HEK293 (cell line): ENCODE measurements around the gene PTH2.
A peak's percentile ranks its signal among the peaks of the same experiment; 100 is the strongest.

Source experiments
- CTCF ChIA-PET: fragments of 350-600 bp; formaldehyde crosslinking; extraction: SDS; loops from one replicate; lab custom pipeline; 2021; ENCODE audit warnings: antibody characterized with exemption; lab: Yijun Ruan, JAX
- POLR2A ChIA-PET: fragments of 300-600 bp; formaldehyde crosslinking; extraction: SDS; loops from one replicate; lab custom pipeline; 2020; ENCODE audit warnings: antibody characterized with exemption, inconsistent platforms; lab: Yijun Ruan, JAX
- H3K27ac ChIP-seq: fragments of 200-500 bp; sonication (Bioruptor generic); 2 replicates; pipeline ENCODE4 v1.5.1; 2014; ENCODE audit warnings: low read depth, low read length, control low read depth, inconsistent platforms; ENCODE audit errors: extremely low read depth
- H3K36me3 ChIP-seq, 2 experiments: fragments of 200-500 bp in 1 of 2; sonication (Bioruptor generic) in 1 of 2; 1 replicate in 1 of 2; 2 replicates in 1 of 2; pipeline ENCODE4 v1.5.1; 2014 to 2017; ENCODE audit warnings: inconsistent platforms in 2 of 2, low read length in 2 of 2; ENCODE audit not compliant: control insufficient read depth in 2 of 2, insufficient read depth in 1 of 2
- H3K4me1 ChIP-seq: fragments of 200-500 bp; sonication (Bioruptor generic); 2 replicates; pipeline ENCODE4 v1.5.1; 2014; ENCODE audit warnings: mild to moderate bottlenecking, low read length, inconsistent platforms; ENCODE audit not compliant: control insufficient read depth, insufficient read depth
- H3K4me3 ChIP-seq: 2 replicates; pipeline ENCODE4 v1.5.1; 2011; ENCODE audit warnings: low read depth, mild to moderate bottlenecking, control low read depth, low read length, moderate library complexity
- H3K9me3 ChIP-seq: fragments of 200-500 bp; sonication (Bioruptor generic); 2 replicates; pipeline ENCODE4 v1.5.1; 2014; ENCODE audit warnings: low read depth, low read length, inconsistent platforms; ENCODE audit not compliant: control insufficient read depth, insufficient read depth
- GLIS2 ChIP-seq: fragments of 450-650 bp; formaldehyde crosslinking; IDR thresholded peaks from 2 replicates; pipeline ENCODE4 v1.5.1; 2016; ENCODE audit warnings: missing biosample characterization, missing genetic modification characterization
- HOXC10 ChIP-seq: sonication (generic); formaldehyde crosslinking; IDR thresholded peaks from 2 replicates; pipeline ENCODE4 v1.8.1; 2023; ENCODE audit warnings: mild to moderate bottlenecking, missing genetic modification reagents
- IKZF3 ChIP-seq: fragments of 450-650 bp; IDR thresholded peaks from 2 replicates; pipeline ENCODE4 v1.5.0; 2018; ENCODE audit warnings: missing biosample characterization, mild to moderate bottlenecking, missing genetic modification characterization, moderate library complexity
- KLF10 ChIP-seq: fragments of 450-650 bp; IDR thresholded peaks from 2 replicates; pipeline ENCODE4 v1.5.1; 2018; ENCODE audit warnings: missing biosample characterization, mild to moderate bottlenecking, missing genetic modification characterization
- KLF8 ChIP-seq: fragments of 450-650 bp; formaldehyde crosslinking; IDR thresholded peaks from 2 replicates; pipeline ENCODE4 v1.5.1; 2016; ENCODE audit warnings: missing biosample characterization, missing genetic modification characterization
- MEIS1 ChIP-seq: sonication (generic); formaldehyde crosslinking; IDR thresholded peaks from 2 replicates; pipeline ENCODE4 v1.8.1; 2022; ENCODE audit warnings: missing genetic modification reagents, mild to moderate bottlenecking, borderline replicate concordance
- OVOL3 ChIP-seq: fragments of 450-650 bp; formaldehyde crosslinking; IDR thresholded peaks from 2 replicates; pipeline ENCODE4 v1.5.1; 2016; ENCODE audit warnings: missing biosample characterization, missing genetic modification characterization
- SCRT2 ChIP-seq: fragments of 450-650 bp; formaldehyde crosslinking; IDR thresholded peaks from 2 replicates; pipeline ENCODE4 v1.5.1; 2016; ENCODE audit warnings: missing biosample characterization, missing genetic modification characterization
- SP2 ChIP-seq: fragments of 450-650 bp; formaldehyde crosslinking; IDR thresholded peaks from 2 replicates; pipeline ENCODE4 v1.5.1; 2016; ENCODE audit warnings: missing biosample characterization, missing genetic modification characterization
- SP7 ChIP-seq: fragments of 450-650 bp; formaldehyde crosslinking; IDR thresholded peaks from 2 replicates; pipeline ENCODE4 v1.5.1; 2016; ENCODE audit warnings: missing biosample characterization, missing genetic modification characterization
- YY1 ChIP-seq: fragments of 450-650 bp; formaldehyde crosslinking; IDR thresholded peaks from 2 replicates; pipeline ENCODE4 v1.5.1; 2018; ENCODE audit warnings: missing biosample characterization, missing genetic modification characterization
- ZBTB20 ChIP-seq: fragments of 450-650 bp; formaldehyde crosslinking; IDR thresholded peaks from 2 replicates; pipeline ENCODE4 v1.5.1; 2016; ENCODE audit warnings: missing biosample characterization, missing genetic modification characterization
- ZBTB8A ChIP-seq: fragments of 450-650 bp; formaldehyde crosslinking; IDR thresholded peaks from 2 replicates; pipeline ENCODE4 v1.5.1; 2016; ENCODE audit warnings: missing biosample characterization, missing genetic modification characterization
- ZFP37 ChIP-seq: fragments of 450-650 bp; formaldehyde crosslinking; IDR thresholded peaks from 2 replicates; pipeline ENCODE4 v1.5.1; 2016; ENCODE audit warnings: missing biosample characterization, missing genetic modification characterization
- ZIC2 ChIP-seq: fragments of 450-650 bp; formaldehyde crosslinking; IDR thresholded peaks from 2 replicates; pipeline ENCODE4 v1.5.1; 2016; ENCODE audit warnings: missing biosample characterization, missing genetic modification characterization
- ZNF223 ChIP-seq: fragments of 450-650 bp; formaldehyde crosslinking; IDR thresholded peaks from 2 replicates; pipeline ENCODE4 v1.5.1; 2016; ENCODE audit warnings: missing biosample characterization, missing genetic modification characterization
- ZNF426 ChIP-seq: fragments of 450-650 bp; formaldehyde crosslinking; IDR thresholded peaks from 2 replicates; pipeline ENCODE4 v1.5.1; 2017; ENCODE audit warnings: missing biosample characterization, missing genetic modification characterization, mild to moderate bottlenecking, inconsistent platforms, moderate library complexity
- ZNF433 ChIP-seq: fragments of 450-650 bp; formaldehyde crosslinking; IDR thresholded peaks from 2 replicates; pipeline ENCODE4 v1.5.1; 2016; ENCODE audit warnings: missing biosample characterization, missing genetic modification characterization, low read depth
- ZNF514 ChIP-seq: fragments of 450-650 bp; formaldehyde crosslinking; IDR thresholded peaks from 2 replicates; pipeline ENCODE4 v1.5.1; 2016; ENCODE audit warnings: missing biosample characterization, missing genetic modification characterization
- ZNF561 ChIP-seq: fragments of 450-650 bp; IDR thresholded peaks from 2 replicates; pipeline ENCODE4 v1.5.1; 2018; ENCODE audit warnings: missing biosample characterization, missing genetic modification characterization, borderline replicate concordance
- ZNF585B ChIP-seq: fragments of 450-650 bp; formaldehyde crosslinking; IDR thresholded peaks from 2 replicates; pipeline ENCODE4 v1.5.1; 2016; ENCODE audit warnings: missing biosample characterization, missing genetic modification characterization
- ZNF596 ChIP-seq: fragments of 450-650 bp; IDR thresholded peaks from 2 replicates; pipeline ENCODE4 v1.5.0; 2018; ENCODE audit warnings: missing biosample characterization, mild to moderate bottlenecking, missing genetic modification characterization, moderate library complexity
- ZNF843 ChIP-seq: fragments of 450-650 bp; formaldehyde crosslinking; IDR thresholded peaks from 2 replicates; pipeline ENCODE4 v1.5.1; 2016; ENCODE audit warnings: missing biosample characterization, missing genetic modification characterization
- TF ChIP-seq, protein P1 (sequence below): fragments of 450-650 bp; formaldehyde crosslinking; IDR thresholded peaks from 2 replicates; pipeline ENCODE4 v1.5.1; 2017; ENCODE audit warnings: missing biosample characterization, missing genetic modification characterization
- TF ChIP-seq, protein P2 (sequence below): fragments of 450-650 bp; formaldehyde crosslinking; optimal IDR thresholded peaks from 2 replicates; pipeline ENCODE3; 2016; ENCODE audit warnings: missing biosample characterization, mild to moderate bottlenecking, missing genetic modification characterization
- TF ChIP-seq, protein P3 (sequence below): fragments of 450-650 bp; formaldehyde crosslinking; IDR thresholded peaks from 2 replicates; pipeline ENCODE4 v1.5.1; 2016; ENCODE audit warnings: missing biosample characterization, missing genetic modification characterization
- TF ChIP-seq, protein P4 (sequence below): fragments of 450-650 bp; formaldehyde crosslinking; IDR thresholded peaks from 2 replicates; pipeline ENCODE4 v1.5.1; 2016; ENCODE audit warnings: missing biosample characterization, missing genetic modification characterization
- TF ChIP-seq, protein P5 (sequence below): fragments of 450-650 bp; formaldehyde crosslinking; IDR thresholded peaks from 2 replicates; pipeline ENCODE4; 2016; ENCODE audit warnings: missing biosample characterization, missing genetic modification characterization
- TF ChIP-seq, protein P6 (sequence below): fragments of 450-650 bp; formaldehyde crosslinking; IDR thresholded peaks from 2 replicates; pipeline ENCODE4 v1.5.1; 2016; ENCODE audit warnings: missing biosample characterization, missing genetic modification characterization

Gene PTH2

DNA sequence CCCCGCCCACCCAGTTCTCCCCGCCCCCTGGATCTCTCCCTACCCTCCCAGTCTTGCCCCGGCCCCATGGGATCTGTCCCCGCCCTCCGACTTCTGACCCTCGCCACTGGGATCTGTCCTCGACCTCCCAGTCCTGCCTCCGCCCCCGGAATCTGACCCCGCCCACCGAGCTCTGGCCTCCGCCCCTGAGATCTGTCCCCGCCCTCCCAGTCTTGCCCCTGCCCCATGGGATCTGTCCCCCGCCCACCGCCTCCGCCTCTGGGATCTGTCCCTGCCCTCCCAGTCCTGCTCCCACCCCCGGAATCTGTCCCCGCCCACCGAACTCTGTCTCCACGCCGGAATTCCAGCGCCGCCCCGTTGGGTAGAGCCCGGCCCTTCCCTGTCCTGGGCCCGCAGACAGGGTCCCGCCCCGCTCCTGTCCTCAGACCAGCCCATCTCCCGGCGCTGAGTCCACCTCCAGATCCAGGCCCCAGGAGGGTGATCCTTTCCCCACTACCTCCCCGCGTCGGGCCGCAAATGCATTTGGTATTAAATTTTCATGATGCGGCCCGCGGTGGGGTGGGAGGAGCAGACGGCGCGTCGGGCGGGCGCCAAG, 19.6 kb upstream of the PTH2 start (continued):
- TF ChIP-seq ZNF561 (peak; percentile 23; the same call in 1 of the 2 replicates), SCRT2 (tag by site-specific recombination) (no peak), MEIS1 (CRISPR knock-in tag) (no peak), ZNF514 (no peak), ZBTB8A (no peak), KLF8 (tag by site-specific recombination) (peak; percentile 17), ZFP37 (tag by site-specific recombination) (no peak), SP7 (tag by site-specific recombination) (no peak), IKZF3 (tag by site-specific recombination) (peak; percentile 86), KLF10 (tag by site-specific recombination) (peak; percentile 17; the same call in 1 of the 2 replicates)

DNA sequence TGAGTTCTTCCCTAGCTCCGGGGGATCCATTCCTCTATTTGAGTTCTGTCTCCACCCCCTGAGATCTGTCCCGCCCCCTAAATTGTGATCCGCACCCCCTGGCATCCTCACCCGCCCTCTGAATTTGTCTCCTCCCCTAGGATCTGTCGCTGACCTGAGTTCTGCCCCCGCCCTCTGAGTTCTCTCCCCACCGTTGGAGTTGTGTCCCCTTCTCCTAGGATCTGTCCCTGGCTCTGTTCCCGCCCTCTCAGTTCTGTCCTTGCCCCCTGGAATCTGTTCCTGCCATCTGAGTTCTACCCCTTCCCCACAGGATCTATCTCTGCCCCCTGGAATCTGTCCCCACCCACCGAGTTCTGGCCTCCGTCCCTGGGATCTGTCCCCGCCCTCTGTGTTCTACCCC, 19.1 kb upstream of the PTH2 start:
- H3K4me3 ChIP-seq: peak overlapping the region; percentile 14; the same call in 1 of the 2 replicates
- peaks cover 7% of the 10 kb centered on the region for H3K4me1 ChIP-seq
- H3K36me3 ChIP-seq: peaks cover 0 to 11% of the 10 kb centered on the region in 2 experiments; a peak in 2 of 3 replicates
- H3K9me3 ChIP-seq: no peaks in the 10 kb centered on the region
- ChIA-PET POLR2A (interaction anchor here (0.7 to 2.3 kb wide), 9 partner anchors 10 to 79 kb away, joined by 3 to 28 read pairs (median 3); partner anchors contain the start of genes ALDH16A1, PIH1D1 and TEAD2), CTCF (interaction anchor here (0.8 to 2.3 kb wide), 12 partner anchors 9 to 239 kb away, joined by 3 to 59 read pairs (median 4); partner anchors contain the start of genes GFY and PIH1D1)
- no peak overlapping the region for H3K27ac ChIP-seq
- TF ChIP-seq HOXC10 (CRISPR knock-in tag) (0 out of 2 replicates have a peak, but pooled peaks have one; percentile 16), ZNF596 (tag by site-specific recombination) (no peak), ZIC2 (no peak), ZBTB20 (tag by site-specific recombination) (peak; percentile 60), YY1 (tag by site-specific recombination) (no peak), ZNF433 (tag by site-specific recombination) (no peak), ZNF223 (tag by site-specific recombination) (no peak), ZNF426 (tag by site-specific recombination) (no peak), OVOL3 (tag by site-specific recombination) (no peak), GLIS2 (tag by site-specific recombination) (peak; percentile 55), SP2 (tag by site-specific recombination) (peak; percentile 33), ZNF585B (tag by site-specific recombination) (no peak), ZNF843 (tag by site-specific recombination) (no peak)
- TF ChIP-seq, protein P1, sequence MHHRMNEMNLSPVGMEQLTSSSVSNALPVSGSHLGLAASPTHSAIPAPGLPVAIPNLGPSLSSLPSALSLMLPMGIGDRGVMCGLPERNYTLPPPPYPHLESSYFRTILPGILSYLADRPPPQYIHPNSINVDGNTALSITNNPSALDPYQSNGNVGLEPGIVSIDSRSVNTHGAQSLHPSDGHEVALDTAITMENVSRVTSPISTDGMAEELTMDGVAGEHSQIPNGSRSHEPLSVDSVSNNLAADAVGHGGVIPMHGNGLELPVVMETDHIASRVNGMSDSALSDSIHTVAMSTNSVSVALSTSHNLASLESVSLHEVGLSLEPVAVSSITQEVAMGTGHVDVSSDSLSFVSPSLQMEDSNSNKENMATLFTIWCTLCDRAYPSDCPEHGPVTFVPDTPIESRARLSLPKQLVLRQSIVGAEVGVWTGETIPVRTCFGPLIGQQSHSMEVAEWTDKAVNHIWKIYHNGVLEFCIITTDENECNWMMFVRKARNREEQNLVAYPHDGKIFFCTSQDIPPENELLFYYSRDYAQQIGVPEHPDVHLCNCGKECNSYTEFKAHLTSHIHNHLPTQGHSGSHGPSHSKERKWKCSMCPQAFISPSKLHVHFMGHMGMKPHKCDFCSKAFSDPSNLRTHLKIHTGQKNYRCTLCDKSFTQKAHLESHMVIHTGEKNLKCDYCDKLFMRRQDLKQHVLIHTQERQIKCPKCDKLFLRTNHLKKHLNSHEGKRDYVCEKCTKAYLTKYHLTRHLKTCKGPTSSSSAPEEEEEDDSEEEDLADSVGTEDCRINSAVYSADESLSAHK (tag by site-specific recombination): 0 out of 2 replicates have a peak, but pooled peaks have one; percentile 27
- TF ChIP-seq, protein P2, sequence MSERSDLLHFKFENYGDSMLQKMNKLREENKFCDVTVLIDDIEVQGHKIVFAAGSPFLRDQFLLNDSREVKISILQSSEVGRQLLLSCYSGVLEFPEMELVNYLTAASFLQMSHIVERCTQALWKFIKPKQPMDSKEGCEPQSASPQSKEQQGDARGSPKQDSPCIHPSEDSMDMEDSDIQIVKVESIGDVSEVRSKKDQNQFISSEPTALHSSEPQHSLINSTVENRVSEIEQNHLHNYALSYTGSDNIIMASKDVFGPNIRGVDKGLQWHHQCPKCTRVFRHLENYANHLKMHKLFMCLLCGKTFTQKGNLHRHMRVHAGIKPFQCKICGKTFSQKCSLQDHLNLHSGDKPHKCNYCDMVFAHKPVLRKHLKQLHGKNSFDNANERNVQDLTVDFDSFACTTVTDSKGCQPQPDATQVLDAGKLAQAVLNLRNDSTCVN: no peak
- TF ChIP-seq, protein P3, sequence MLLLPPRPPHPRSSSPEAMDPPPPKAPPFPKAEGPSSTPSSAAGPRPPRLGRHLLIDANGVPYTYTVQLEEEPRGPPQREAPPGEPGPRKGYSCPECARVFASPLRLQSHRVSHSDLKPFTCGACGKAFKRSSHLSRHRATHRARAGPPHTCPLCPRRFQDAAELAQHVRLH (tag by site-specific recombination): no peak
- TF ChIP-seq, protein P4, sequence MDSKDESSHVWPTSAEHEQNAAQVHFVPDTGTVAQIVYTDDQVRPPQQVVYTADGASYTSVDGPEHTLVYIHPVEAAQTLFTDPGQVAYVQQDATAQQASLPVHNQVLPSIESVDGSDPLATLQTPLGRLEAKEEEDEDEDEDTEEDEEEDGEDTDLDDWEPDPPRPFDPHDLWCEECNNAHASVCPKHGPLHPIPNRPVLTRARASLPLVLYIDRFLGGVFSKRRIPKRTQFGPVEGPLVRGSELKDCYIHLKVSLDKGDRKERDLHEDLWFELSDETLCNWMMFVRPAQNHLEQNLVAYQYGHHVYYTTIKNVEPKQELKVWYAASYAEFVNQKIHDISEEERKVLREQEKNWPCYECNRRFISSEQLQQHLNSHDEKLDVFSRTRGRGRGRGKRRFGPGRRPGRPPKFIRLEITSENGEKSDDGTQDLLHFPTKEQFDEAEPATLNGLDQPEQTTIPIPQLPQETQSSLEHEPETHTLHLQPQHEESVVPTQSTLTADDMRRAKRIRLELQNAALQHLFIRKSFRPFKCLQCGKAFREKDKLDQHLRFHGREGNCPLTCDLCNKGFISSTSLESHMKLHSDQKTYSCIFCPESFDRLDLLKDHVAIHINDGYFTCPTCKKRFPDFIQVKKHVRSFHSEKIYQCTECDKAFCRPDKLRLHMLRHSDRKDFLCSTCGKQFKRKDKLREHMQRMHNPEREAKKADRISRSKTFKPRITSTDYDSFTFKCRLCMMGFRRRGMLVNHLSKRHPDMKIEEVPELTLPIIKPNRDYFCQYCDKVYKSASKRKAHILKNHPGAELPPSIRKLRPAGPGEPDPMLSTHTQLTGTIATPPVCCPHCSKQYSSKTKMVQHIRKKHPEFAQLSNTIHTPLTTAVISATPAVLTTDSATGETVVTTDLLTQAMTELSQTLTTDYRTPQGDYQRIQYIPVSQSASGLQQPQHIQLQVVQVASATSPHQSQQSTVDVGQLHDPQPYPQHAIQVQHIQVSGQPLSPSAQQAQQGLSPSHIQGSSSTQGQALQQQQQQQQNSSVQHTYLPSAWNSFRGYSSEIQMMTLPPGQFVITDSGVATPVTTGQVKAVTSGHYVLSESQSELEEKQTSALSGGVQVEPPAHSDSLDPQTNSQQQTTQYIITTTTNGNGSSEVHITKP (tag by site-specific recombination): no peak
- TF ChIP-seq, protein P5, sequence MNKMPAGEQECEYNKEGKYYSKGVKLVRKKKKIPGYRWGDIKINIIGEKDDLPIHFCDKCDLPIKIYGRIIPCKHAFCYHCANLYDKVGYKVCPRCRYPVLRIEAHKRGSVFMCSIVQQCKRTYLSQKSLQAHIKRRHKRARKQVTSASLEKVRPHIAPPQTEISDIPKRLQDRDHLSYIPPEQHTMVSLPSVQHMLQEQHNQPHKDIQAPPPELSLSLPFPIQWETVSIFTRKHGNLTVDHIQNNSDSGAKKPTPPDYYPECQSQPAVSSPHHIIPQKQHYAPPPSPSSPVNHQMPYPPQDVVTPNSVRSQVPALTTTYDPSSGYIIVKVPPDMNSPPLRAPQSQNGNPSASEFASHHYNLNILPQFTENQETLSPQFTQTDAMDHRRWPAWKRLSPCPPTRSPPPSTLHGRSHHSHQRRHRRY (tag by site-specific recombination): no peak
- TF ChIP-seq, protein P6, sequence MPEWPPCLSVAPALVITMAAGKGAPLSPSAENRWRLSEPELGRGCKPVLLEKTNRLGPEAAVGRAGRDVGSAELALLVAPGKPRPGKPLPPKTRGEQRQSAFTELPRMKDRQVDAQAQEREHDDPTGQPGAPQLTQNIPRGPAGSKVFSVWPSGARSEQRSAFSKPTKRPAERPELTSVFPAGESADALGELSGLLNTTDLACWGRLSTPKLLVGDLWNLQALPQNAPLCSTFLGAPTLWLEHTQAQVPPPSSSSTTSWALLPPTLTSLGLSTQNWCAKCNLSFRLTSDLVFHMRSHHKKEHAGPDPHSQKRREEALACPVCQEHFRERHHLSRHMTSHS (tag by site-specific recombination): no peak
